OCI-LY7 (cell line): ENCODE results near the gene LRRK1. TPM values are rescaled to one million over a fixed set of nuclear protein-coding genes. Genes with fewer than 3 reads are reported as not detected.

Source experiments
- BruUV-seq: library from RNA; stranded (reverse); fragments of 400-500 nt; replicated peaks from 2 replicates; lab custom pipeline; 2021; lab: Mats Ljungman, UMichigan
- CTCF ChIA-PET: fragments of 300-600 bp; sonication (Branson Sonifier 250); formaldehyde crosslinking; loops from one replicate; lab custom pipeline; 2022; ENCODE audit warnings: antibody characterized with exemption; ENCODE audit not compliant: unreplicated experiment; lab: Charles Lee
- POLR2A ChIA-PET: fragments of 300-600 bp; sonication (Branson Sonifier 250); formaldehyde crosslinking; loops from one replicate; lab custom pipeline; 2022; ENCODE audit warnings: antibody characterized with exemption; lab: Charles Lee
- DNase-seq: peaks from one replicate; pipeline ENCODE4 v3.0.0-alpha.2; 2015; ENCODE audit warnings: low spot score
- H2AFZ ChIP-seq: fragments of 200-600 bp; sonication (generic), shearing (Covaris generic); 2 replicates; pipeline ENCODE4 v1.6.1; 2014; ENCODE audit warnings: mild to moderate bottlenecking, antibody characterized with exemption, low read length, moderate library complexity
- H3K27ac ChIP-seq: fragments of 200-600 bp; sonication (generic); 2 replicates; pipeline ENCODE4 v1.5.1; 2014; ENCODE audit warnings: mixed run types, low read depth, mild to moderate bottlenecking, moderate library complexity, low read length, inconsistent platforms; ENCODE audit not compliant: poor library complexity, severe bottlenecking
- H3K36me3 ChIP-seq: fragments of 200-600 bp; sonication (generic); 2 replicates; pipeline ENCODE4 v1.6.1; 2014; ENCODE audit warnings: mild to moderate bottlenecking, antibody characterized with exemption, low read length, moderate library complexity, mixed read lengths; ENCODE audit not compliant: insufficient read depth
- H3K4me1 ChIP-seq: fragments of 200-600 bp; sonication (generic); 2 replicates; pipeline ENCODE4 v1.5.1; 2014; ENCODE audit warnings: mild to moderate bottlenecking, low read length; ENCODE audit not compliant: insufficient read depth, poor library complexity, severe bottlenecking
- H3K4me2 ChIP-seq: fragments of 200-600 bp; sonication (generic); 2 replicates; pipeline ENCODE4 v1.6.1; 2014; ENCODE audit warnings: mild to moderate bottlenecking, low read length
- H3K4me3 ChIP-seq: fragments of 200-600 bp; sonication (generic); 2 replicates; pipeline ENCODE4 v1.5.1; 2014; ENCODE audit warnings: mild to moderate bottlenecking, low read depth, low read length; ENCODE audit not compliant: poor library complexity, severe bottlenecking
- H3K79me2 ChIP-seq: fragments of 200-600 bp; sonication (generic); 2 replicates; pipeline ENCODE4 v1.6.1; 2016; ENCODE audit warnings: low read depth, mild to moderate bottlenecking, low read length, moderate library complexity, mixed read lengths; ENCODE audit not compliant: insufficient read depth
- H3K9me2 ChIP-seq: fragments of 200-600 bp; sonication (generic); 2 replicates; pipeline ENCODE4 v1.6.1; 2016; ENCODE audit warnings: mild to moderate bottlenecking, low read length, mixed read lengths; ENCODE audit not compliant: insufficient read depth
- H3K9me3 ChIP-seq: fragments of 200-600 bp; sonication (generic); 2 replicates; pipeline ENCODE4 v1.6.1; 2014; ENCODE audit warnings: mild to moderate bottlenecking, mixed run types, low read length, mixed read lengths
- H4K20me1 ChIP-seq: fragments of 200-600 bp; sonication (generic); 2 replicates; pipeline ENCODE4 v1.6.1; 2014; ENCODE audit warnings: mild to moderate bottlenecking, antibody characterized with exemption, low read length, moderate library complexity, mixed read lengths; ENCODE audit not compliant: insufficient read depth
- EZH2phosphoT487 ChIP-seq: fragments of 200-600 bp; sonication (generic); IDR thresholded peaks from 2 replicates; pipeline ENCODE4 v1.6.1; 2018; ENCODE audit warnings: low read depth, borderline replicate concordance, mild to moderate bottlenecking, mixed run types, antibody characterized with exemption, low read length, moderate library complexity, mixed read lengths
- intact Hi-C: fragments of 100-400 bp; cut with micrococcal nuclease; formaldehyde crosslinking; loops from one replicate; pipeline ENCODE4 v1.10.0; 2022; ENCODE audit not compliant: unreplicated experiment
- total RNA-seq, 2 experiments: library from RNA; depleted of rRNA in 1 of 2; stranded (reverse); fragments of >200 nt in 1 of 2; shearing (Covaris generic) in 1 of 2; gene quantifications; 2 replicates each; pipeline ENCODE4 v1.2.3, GENCODE V29; 2014 to 2022
- TF ChIP-seq, protein P1 (sequence below): fragments of 200-600 bp; sonication (generic); conservative IDR thresholded peaks from 2 replicates; pipeline ENCODE4 v1.5.1; 2014; ENCODE audit warnings: mild to moderate bottlenecking, antibody characterized with exemption, low read length, moderate library complexity, mixed read lengths

LRRK1 gene
- total RNA-seq, 2 experiments from 2014 or later = 92.3 to 233 TPM

GRCh38 chr15:101067660-101068522 lies 148.7 kb downstream of the LRRK1 start:
- BruUV-seq = no TSS peak
- POLR2A ChIA-PET = no interaction called here
- Histone ChIP-seq H3K4me3 (no peak overlapping the region), H3K79me2 (no peaks in the 10 kb centered on the region), H3K9me2 (no peaks in the 10 kb centered on the region), H3K4me1 (peaks cover 8% of the 10 kb centered on the region), H3K9me3 (no peaks in the 10 kb centered on the region), H3K27ac (no peak overlapping the region), H3K36me3 (peaks cover 97% of the 10 kb centered on the region), H3K4me2 (no peak overlapping the region), H4K20me1 (no peaks in the 10 kb centered on the region), H2AFZ (no peak overlapping the region)
- DNase-seq = no peak
- TF ChIP-seq EZH2phosphoT487 = no peak
- TF ChIP-seq, protein P1, sequence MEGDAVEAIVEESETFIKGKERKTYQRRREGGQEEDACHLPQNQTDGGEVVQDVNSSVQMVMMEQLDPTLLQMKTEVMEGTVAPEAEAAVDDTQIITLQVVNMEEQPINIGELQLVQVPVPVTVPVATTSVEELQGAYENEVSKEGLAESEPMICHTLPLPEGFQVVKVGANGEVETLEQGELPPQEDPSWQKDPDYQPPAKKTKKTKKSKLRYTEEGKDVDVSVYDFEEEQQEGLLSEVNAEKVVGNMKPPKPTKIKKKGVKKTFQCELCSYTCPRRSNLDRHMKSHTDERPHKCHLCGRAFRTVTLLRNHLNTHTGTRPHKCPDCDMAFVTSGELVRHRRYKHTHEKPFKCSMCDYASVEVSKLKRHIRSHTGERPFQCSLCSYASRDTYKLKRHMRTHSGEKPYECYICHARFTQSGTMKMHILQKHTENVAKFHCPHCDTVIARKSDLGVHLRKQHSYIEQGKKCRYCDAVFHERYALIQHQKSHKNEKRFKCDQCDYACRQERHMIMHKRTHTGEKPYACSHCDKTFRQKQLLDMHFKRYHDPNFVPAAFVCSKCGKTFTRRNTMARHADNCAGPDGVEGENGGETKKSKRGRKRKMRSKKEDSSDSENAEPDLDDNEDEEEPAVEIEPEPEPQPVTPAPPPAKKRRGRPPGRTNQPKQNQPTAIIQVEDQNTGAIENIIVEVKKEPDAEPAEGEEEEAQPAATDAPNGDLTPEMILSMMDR = no peak
- intact Hi-C loops = no loop called here
- CTCF ChIA-PET = no interaction called here

DNA sequence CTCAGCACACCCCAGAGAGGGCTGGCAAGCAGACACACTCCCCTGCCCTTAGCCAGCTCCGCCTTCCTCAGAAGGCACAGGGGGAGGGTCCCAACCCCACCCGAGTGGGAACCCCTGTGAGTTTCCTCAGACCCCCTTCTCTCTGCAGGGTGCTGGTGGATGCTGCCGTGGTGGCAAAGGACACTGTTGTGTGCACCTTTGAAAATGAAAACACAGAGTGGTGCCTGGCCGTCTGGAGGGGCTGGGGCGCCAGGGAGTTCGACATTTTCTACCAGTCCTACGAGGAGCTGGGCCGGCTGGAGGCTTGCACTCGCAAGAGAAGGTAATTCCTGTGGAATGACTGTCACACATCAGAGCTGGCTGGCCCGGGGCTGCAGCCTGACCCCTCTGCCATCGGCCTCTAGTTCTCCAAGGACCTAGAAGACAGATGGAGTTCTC lies 149.4 kb downstream of the LRRK1 start:
- POLR2A ChIA-PET = no interaction called here
- no TSS peak for BruUV-seq

More for the DNA sequence above, 149.4 kb downstream of the LRRK1 start:
- no peak for DNase-seq
- Histone ChIP-seq H3K27ac (no peak overlapping the region), H3K4me1 (peaks cover 1% of the 10 kb centered on the region), H3K4me2 (no peak overlapping the region), H3K36me3 (peaks cover 91% of the 10 kb centered on the region), H4K20me1 (no peaks in the 10 kb centered on the region), H3K9me3 (no peaks in the 10 kb centered on the region), H3K9me2 (no peaks in the 10 kb centered on the region), H3K79me2 (no peaks in the 10 kb centered on the region), H3K4me3 (no peak overlapping the region), H2AFZ (no peak overlapping the region)
- intact Hi-C loops = no loop called here
- CTCF ChIA-PET = no interaction called here
- TF ChIP-seq, protein P1 = no peak
- no peak for TF ChIP-seq EZH2phosphoT487
